ENCODE results near the gene ARHGEF7. TPM values are rescaled to one million over a fixed set of nuclear protein-coding genes. Genes with fewer than 3 reads are reported as not detected.
"Not testable (repeated sequence)": the region's sequence is repeated elsewhere in the genome, so short reads cannot be mapped to it uniquely, and the experiment has no call there.

ARHGEF7 gene
- total RNA-seq, 1 experiment from 2014 or later, result 14.7 TPM

DNA sequence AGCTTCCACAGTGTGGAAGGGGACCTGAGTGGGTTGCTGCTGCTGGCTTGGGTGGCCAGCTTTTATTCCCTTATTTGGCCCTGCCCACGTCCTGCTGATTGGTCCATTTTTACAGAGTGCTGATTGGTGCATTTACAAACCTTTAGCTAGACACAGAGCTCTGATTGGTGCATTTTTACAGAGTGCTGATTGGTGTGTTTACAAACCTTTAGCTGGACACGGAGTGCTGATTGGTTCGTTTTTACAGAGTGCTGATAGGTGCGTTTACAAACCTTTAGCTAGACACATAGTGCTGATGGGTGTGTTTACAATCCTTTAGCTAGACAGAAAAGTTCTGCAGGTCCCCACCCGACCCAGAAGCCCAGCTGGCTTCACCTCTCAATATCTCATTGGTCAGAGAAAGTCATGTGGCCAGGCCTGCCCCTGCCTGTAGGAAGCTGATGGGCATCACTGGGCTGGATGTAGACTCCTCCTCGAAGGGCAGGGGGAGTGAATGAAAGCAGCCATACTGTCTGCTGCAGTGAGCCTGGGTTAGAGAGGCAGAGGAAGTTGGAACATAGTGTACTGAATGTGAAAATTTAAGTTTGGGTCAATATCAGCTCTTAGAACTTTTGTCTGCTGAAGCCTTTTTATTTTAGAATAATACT is 83.7 kb downstream of the ARHGEF7 start:
- not testable (repeated sequence) for DNase-seq (ENCODE audit: low read depth)

DNA sequence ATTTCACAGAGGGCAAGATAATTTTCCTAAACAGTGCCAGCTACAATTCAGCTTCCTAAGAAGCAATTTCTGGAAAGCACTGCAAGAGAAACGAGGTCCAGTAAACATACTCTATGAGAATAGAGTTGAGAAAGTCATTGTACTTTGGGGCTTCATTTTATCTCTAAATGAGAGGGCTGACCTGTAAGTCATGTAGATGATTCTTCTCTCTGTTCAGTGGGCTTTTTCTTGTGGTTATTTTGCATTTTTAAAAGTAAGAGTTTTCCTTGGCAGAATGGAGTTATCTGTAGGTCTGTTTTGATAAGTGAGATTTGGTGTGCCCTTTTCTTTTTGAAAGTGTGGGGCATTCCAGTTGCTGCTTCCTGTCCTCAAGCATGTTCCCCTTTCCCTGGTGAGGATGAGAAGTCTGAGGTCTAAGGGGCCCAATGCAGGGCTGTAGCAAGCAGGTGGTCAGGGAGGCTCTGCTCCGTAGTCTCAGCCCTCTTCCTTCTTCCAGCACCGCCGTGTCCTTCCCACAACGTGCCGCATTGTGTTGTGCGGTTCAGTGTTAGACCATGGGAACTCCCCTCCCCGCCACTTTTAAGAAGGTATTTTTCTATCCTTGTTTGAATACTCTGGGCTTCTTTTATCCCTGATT is 86.3 kb downstream of the ARHGEF7 start:
- DNase-seq (ENCODE audit: low read depth), result no peak

DNA sequence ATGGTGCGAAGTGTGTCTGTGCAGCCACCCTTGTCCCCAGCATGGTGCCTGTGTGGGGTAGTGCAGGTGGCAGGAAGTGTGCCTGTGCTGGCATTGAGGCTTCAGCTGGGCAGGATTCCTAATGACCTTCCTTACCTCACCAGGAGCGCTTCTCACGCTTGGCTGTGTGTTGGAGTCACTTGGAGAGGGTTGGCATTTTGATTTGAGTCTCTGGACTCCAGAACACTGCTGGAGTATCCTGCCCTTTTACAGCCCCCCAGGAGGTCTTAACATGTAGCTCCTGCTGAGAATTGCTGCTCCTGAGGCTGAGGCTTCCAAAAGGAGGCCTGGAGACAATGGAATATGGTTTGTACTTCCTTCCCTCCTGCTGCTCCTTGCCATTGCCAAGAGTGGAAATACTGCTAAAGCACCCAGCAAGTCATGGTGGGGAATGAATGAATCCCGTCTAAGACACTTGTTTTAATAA is 87.1 kb downstream of the ARHGEF7 start:
- DNase-seq (ENCODE audit: low read depth), result no peak

DNA sequence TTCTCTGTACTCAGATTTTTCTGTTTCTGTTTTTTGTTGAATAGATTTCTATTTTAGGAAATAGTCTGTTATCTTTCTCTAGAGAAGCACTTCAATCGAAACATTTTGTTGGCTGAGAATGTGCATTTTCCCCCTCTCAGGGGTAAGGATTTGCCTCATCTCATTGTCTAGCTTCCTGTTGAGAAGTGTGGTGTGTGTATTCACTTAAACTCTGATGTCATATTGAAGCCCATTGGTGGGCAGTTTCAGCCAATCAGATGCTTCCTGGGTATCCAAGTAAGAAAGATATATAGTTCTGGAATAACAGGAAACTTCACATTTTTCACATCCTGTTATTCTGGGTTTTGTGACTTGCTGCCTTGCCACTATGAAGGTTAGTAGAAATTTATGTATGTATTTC is 87.6 kb downstream of the ARHGEF7 start:
- peak; percentile 14 for DNase-seq (ENCODE audit: low read depth)

DNA sequence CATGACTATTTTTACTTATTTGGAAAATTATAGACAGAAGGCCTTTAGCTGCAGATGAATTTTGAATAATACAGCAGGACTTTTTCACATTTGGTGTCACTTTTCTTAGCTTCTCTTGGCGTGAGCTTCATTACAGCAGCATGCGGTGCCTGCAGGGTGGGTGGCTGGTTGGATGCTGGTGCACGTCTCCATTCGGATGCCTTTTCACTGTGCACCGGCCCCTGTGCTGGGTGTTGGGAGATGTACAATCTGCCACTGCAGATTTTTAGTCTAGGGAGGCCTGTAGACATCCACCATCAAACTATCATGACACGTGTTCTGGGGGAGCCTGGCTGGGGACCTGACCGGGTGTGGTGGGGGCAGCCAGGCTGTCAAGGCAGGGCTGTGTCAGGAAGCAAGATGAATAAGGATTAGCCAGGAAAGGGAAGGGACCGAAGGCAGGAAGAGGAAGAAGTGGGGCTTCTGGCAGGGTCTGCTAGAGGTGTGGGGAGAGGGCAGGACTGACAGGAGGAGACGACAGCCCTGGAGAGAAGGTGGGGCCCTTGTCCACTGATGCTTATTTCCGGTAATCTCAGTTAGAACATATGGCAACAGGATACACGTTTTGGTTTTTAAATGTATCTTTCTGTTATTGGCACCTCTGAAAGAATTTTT is 88.8 kb downstream of the ARHGEF7 start:
- DNase-seq (ENCODE audit: low read depth), result no peak

DNA sequence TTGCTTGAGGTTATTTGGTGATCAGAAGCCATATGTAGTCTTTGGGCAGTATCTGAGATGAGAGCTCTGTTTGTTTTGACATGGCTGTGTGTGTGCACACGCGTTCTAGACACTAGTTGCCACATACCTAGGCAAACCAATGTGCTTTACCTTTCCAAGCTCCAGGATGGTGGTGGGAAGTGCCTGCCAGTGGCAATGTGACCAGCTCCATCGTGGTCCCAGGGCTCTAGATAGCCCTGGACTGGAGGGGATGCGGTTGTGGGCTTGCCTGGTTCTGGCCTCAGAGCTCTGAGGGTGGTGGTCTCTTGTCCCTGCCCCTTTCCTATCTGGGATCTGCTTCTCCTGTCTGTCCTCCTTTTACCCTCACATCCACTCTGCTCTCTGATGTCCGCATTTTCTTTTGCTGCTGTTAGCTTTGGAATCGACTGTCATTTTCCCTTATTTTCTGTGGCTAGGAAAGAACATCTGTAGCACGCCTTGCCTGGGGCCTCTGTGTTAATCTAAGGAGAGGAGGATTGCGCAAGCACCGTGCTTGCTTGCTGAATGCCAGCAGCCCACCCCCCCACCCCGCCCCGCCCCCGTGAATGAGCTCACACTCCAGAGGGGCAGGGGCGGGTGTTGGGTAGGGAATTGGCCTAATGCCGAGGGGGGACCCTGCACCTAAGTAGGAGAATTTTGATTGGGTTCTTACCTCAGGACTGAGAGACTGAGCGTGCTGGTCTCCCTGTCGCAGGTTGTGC is 89.5 kb downstream of the ARHGEF7 start:
- no peak for DNase-seq (ENCODE audit: low read depth)

DNA sequence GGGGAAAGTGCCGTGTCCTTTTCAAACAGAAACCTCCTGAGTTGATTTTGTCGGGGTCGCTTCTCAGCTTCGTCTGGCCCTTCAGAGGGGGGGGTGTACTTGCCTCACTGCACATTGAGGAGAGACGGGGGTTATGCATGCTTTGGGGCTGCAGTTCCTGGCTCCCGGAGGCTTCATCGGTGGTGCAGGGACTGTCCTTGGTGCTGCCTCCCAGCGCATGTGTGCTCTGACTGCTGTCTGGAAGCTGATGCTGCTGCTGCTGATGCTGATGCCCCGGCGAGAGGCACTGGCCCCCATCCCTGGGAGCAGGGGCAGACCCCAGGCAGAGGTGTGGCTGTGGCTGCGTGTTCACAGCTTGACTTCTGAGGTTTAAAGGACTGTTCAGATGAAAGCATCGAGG is 91.0 kb downstream of the ARHGEF7 start:
- no peak for DNase-seq (ENCODE audit: low read depth)

DNA sequence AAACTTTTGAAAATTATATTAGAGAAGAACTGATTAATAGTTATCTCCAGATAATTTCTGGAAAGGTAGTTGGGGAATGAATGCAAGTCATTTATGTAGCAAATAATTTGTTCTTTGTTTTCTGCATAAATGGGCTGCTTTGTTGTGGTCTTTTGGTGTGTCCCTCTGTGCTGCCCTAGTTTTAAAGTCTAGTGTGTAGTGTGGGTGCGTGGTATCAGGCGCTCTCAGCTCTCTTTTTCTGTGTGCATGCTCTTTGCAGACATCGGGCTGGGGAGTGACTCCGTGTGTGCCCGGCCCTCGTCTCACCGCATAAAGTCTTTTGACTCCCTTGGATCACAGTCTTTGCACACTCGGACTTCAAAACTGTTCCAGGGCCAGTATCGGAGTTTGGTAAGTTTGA is 94.5 kb downstream of the ARHGEF7 start:
- DNase-seq (ENCODE audit: low read depth), result no peak

DNA sequence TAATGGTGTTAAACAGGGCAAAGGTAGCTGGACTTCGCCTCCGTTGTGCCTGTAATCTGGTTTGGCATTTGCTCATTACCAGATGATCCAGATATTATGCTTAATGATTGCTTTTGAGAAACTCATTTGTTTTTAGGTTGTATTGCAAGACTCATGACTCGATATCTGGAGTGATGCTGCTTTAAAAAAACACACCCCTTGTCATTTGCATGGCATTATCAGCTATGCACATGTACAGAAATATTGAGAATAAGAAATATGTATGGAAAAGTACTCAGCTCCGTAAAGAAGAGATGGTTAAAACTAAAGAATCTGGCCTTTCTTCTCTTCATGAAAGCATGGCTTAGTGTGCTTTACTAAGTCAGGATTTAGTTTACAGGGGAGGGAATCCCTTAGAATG is 95.0 kb downstream of the ARHGEF7 start:
- DNase-seq (ENCODE audit: low read depth), result no peak

DNA sequence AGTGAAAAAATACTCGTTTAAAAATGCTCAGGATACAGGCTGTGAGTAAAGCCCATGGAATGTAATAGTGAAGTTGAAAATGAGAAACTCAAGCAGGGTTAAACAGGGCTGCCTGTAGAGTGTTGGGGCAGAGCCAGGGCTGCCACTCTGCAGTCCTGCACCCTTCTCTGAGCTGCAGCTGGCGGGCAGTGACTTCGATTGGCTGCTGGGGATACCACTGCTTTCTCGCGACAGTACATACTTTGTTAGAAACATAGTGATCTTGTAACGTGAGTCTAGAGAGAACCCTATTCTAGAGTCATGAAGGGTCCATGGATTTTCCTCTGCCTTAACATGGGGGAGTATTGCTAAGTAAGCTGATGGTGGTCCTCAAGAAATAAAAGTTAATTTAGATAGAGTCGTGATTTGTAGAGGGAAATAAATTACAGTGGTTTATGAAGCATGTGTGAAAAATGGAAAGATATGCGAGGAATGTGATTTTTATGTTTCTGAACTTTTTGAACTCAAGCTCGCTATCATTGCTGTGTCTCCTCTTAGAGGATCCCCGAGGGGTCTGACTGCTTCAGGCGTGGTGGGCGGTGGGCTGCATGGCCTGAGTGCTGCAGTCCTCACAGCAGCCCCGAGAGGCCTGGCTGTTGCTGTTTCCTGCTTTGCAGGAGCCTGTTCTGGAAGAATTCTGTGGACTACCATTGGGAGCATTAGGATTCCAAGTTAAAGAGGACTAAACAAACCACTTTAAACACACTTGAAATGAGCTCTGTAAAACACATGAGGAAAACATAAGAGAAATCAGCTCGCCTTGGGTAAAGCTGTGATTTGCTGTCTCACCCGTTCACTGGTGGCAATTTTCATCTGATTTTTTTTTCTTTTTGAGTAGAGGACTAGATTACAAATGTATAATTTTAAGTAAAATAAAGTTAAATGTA is 95.7 kb downstream of the ARHGEF7 start:
- DNase-seq (ENCODE audit: low read depth), result peak; percentile 72

DNA sequence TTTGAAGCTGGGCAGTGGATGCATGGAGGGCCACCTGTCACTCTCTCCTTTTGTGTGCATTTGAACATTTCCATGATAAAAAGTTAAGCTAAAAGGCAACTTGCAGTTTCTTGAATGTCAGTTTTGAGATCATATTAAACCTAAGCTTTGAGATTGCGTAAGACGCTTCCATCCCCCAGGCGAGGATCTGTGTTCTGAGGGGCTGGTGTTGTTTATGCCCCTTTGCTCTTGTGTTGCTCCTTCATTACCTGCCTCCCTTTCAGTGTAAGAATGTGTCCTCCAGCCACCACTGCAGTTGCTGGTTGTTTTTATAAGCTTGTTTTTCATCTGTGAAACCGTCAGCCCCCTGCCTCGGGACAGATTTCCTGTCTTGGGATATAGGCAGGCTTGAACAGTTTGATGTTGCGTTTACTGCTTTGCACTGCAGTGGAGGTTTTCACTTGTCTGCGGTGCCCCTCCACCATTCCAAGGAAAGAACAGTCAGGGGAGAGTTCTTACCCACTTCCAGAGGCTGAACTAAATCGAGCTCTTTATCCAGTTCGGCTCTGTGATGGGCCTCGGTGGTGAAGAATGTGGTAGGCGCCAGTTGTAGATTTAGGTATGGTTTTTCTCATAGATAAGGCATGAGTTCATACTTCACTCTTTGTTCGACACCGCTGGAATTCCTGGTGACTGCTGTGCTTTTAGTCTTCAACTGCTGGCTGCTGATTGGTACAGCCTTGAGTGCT is 96.8 kb downstream of the ARHGEF7 start:
- no peak for DNase-seq (ENCODE audit: low read depth)

DNA sequence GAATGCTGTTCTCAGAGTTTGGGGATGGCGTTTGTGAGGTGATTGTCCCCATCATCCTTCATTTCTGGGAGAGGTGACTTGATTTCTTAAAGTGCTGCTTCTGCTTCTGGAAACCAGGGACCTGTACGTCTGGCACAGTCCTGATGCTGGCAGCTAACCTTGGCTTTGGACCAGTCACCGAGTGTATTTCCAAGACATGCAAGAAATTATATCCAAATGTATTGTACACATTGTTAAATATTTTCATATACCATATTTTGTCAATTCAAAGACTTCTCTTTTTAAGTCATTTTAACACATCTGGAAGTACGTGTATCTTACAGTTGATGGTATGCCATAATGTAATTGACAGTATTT is 97.4 kb downstream of the ARHGEF7 start:
- DNase-seq (ENCODE audit: low read depth), result no peak

DNA sequence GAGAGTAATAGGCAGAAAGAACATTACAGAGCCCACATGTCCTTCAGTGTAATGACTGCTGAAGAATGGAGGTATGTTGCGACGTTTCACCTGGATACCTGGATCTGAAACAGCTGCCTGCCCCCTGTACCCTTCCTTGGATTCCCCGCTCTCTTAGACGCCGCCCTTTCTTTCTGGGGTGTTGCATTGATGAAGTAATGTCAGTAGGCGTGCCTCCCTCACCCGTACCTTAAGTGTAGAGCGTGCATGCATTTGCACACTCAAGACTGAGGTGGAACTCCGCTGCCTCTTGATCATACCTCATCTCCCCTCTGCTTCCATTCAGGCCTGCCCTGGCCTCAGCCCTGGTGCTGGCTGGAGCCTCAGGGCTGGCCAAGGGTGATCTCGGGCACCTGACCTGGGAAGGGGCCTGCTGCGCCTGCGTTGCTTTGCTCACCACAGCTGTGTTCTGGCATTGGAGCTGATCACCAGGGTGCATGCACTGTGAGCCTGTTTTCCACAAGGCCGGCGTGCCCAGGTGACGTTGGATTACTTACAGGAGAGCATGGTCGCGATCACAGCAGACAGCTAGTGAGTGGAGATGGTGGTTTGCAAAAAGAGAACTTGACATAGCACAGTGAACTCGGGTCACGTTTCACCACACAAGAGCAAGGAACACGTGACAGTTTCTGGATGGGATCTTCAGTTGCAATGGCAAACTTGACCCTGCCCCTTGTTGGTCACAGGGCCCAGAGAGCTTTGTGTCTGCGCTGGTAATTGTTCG is 99.0 kb downstream of the ARHGEF7 start:
- DNase-seq (ENCODE audit: low read depth), result no peak

DNA sequence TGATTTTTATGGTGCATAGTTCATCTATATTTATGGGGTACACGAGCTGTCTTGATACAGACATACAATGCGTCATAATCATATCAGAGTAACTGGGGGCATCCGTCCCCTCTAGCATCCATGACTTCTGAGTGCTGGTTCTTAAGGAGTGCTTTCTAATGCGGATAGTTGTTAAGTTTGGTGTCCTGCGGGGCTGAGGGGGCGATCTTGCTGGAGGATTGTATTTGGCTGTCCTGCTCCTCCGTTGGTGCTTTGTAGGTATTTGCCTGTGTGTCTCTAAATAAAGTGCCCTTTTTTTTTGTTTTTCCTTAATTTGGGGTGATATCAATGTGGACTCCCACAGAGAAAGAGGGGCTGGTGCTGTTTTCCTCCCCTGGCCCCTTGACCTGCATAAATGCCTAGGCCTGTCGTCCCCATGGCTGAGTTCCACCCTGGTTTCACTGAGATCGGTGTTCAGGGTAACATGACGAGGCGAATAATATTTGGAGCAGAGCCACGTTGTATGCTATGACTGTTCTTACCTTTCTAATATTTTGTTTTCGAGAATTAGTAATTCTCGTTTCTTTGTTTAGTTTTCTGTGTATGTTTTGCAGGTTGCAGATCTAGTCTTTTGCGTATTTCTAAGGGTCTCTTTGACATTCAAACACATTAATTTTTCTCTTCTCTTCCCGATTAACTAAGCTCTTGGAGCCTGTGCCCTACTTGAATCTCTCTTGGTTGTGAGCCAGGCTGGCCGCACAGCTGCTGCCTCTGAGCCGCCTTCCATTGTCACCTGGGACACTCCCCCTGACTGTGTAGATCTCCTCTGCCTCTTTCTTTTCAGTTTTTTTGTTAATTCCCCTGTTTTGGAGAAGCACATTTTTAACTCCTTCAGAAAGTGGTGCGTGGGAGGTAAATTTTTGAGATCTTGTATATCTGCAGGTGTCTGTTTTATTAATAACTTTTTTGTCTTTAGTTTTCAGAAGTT is 100.3 kb downstream of the ARHGEF7 start:
- no peak for DNase-seq (ENCODE audit: low read depth)

DNA sequence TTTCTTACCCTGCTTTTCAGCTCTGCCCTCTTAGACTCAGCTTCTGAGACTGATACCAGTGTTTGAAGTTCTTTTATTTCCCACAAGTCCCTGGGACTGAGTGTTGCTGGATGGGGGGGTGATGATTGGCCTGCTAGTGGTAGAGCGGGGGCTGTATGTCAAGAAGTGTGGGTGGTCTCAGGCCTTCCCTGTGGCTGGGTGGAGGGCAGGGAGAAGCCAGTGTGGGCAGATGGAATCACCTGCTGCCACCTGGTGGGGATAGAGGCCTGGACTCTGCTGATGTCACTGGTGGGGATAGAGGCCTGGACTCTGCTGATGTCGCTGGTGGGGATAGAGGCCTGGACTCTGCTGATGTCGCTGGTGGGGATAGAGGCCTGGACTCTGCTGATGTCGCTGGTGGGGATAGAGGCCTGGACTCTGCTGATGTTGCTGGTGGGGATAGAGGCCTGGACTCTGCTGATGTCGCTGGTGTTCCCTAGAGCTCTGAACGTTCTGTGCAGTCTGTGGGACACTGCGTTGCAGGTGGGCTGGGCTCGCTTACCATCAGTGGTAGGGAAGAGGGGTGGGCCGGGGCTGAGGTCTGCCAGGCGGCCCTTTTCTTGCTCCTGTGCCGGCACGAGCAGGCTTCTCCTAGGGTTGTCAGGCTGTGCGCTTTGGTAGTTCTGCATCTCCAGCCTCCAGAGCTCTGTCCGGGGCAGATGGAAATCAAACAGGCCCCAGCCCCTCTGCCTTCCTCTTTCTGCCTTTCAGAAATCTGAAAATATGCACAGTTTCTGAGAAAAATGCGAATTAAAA is 101.3 kb downstream of the ARHGEF7 start:
- peak; percentile 12 for DNase-seq (ENCODE audit: low read depth)

DNA sequence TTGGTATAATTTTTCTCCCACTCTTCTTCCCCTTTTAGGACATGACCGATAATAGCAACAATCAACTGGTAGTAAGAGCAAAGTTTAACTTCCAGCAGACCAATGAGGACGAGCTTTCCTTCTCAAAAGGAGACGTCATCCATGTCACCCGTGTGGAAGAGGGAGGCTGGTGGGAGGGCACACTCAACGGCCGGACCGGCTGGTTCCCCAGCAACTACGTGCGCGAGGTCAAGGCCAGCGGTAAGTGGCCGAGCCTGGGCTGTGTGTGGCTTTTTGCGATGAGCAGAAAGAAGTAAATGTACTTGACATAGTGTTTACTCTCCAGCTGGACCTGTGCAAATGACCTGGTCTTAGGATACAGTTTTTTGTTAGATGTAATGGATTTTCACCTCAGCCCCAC is 102.5 kb downstream of the ARHGEF7 start:
- no peak for DNase-seq (ENCODE audit: low read depth)

DNA sequence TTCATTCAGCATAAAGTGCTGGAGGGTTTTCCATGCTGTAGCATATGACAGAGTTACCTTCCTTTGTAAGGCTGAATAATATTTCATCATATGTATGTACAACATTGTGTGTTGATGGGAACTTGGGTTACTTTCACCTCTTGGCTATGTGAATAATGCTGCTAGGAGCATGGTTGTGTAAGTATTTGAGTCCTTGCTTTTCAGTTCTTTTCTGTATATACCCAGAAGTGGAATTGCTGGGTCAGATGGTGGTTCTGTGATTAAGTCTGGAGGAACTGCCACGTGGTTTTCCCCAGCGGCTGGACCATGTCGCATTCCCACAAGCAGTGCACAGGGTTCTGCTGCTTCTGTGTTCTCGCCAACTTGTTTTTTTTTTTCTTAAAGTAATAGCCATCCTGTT is 104.2 kb downstream of the ARHGEF7 start:
- no peak for DNase-seq (ENCODE audit: low read depth)

DNA sequence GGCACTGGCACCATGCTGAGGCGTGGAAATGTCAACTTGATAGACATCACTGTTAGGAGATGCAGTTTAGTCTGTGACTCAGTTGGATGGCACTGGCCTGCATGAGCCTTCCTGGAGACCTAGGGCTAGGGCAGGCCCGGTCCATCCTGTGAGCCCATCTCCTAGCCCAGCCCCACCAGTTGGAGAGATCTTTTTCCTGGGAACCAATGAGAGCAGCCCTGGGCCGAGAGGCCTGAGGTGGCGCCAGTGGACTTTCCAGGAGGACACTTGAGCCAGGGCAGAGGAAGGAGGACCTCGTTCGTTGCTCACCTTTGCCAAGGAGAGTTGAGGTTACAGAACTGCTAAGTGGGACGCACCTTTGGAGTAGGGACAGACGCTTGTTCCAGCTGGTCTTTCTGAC is 104.8 kb downstream of the ARHGEF7 start:
- no peak for DNase-seq (ENCODE audit: low read depth)
